G401 (cell line): Measurements from ENCODE around the gene FBP1. TPM values are rescaled to one million over a fixed set of nuclear protein-coding genes. Genes with fewer than 3 reads are reported as not detected.

Experiments used
- DNase-seq: peaks from one replicate; pipeline ENCODE4 v3.0.0-alpha.2; 2015; ENCODE audit warnings: low spot score
- in situ Hi-C: cut with HindIII; loops from 2 replicates; pipeline ENCODE4 v1.10.0; 2016; ENCODE audit warnings: low sequenced_read_pairs, mixed read lengths
- total RNA-seq: library from RNA; depleted of rRNA; stranded (reverse); fragments of >200 nt; shearing (Covaris generic); gene quantifications from 2 replicates; pipeline ENCODE4 v1.2.3, GENCODE V29; 2014

FBP1 gene
- total RNA-seq, 1 experiment from 2014 or later = 1.3 TPM

DNA sequence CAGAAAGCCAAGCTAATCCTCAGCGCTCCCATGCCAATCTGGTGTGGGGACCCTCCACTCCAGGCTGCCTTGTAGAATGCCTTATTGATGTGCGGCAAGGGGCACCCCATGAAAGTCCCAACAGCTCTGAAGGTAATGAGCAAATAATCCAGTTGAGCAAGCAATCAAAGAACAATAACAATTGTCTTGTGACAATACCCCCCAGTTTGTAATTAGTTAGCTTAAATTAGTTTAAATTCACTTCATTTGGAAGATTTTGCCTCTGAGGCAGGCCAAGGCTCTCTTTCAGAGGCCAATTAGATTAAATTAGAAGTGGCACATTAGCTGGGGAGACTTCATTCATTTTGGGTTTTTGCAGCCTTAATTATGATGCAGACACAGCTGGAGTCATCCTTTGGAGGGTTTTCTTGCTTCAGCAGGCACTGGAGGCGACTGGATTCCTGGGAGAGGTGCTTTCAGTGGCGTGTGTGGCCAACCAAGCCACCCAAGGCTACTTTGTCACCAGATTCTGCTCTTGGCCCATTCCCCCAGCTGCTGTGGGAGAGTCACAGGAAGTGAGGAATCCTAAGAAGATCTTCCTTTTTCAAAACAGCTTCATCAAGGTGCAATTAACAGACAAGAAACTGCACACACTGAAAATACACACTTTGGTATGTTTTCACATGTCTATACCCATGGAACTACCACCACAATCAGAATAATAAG, 17.9 kb upstream of the FBP1 start:
- DNase-seq = peak; percentile 51
- in situ Hi-C loops = no loop called here

GRCh38 chr9:94656200-94656599, 16.9 kb upstream of the FBP1 start:
- peak; percentile 41 for DNase-seq
- in situ Hi-C loops = no loop called here

GRCh38 chr9:94655739-94656138, 16.4 kb upstream of the FBP1 start:
- in situ Hi-C loops = no loop called here

GRCh38 chr9:94654165-94654894, 15.0 kb upstream of the FBP1 start:
- in situ Hi-C loops = no loop called here

More at GRCh38 chr9:94655739-94656138, 16.4 kb upstream of the FBP1 start:
- DNase-seq = no peak

GRCh38 chr9:94650949-94651348, 11.6 kb upstream of the FBP1 start:
- in situ Hi-C loops = no loop called here
- DNase-seq = no peak

More at GRCh38 chr9:94654165-94654894, 15.0 kb upstream of the FBP1 start:
- DNase-seq = no peak

- in situ Hi-C loops = no loop called here
These were observed 9.9 kb upstream of the FBP1 start for GRCh38 chr9:94649100-94649819.

GRCh38 chr9:94648185-94648584, 8.9 kb upstream of the FBP1 start:
- in situ Hi-C loops = no loop called here
- DNase-seq = no peak

More at GRCh38 chr9:94649100-94649819, 9.9 kb upstream of the FBP1 start:
- no peak for DNase-seq

DNA sequence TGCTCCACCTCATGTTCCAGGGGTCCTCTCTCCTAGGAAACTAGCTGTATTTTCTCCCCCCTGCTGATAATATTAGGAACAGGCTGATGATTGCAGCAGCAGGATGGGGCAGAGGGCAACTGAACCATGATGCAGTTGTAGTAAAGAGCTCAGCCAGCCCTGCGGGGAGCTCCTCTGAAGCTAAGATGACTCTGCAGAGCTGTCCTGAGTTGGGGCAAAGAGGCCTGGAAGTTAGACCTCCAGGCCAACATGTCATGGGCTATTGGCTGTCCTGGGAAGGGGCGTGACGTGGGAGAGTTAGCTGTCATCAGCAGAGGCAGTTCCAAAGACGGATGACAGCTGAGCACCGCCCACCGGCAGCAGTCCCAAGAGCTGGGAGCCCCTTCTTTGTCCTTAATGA, 6.6 kb upstream of the FBP1 start:
- in situ Hi-C loops = no loop called here
- DNase-seq = peak; percentile 56

DNA sequence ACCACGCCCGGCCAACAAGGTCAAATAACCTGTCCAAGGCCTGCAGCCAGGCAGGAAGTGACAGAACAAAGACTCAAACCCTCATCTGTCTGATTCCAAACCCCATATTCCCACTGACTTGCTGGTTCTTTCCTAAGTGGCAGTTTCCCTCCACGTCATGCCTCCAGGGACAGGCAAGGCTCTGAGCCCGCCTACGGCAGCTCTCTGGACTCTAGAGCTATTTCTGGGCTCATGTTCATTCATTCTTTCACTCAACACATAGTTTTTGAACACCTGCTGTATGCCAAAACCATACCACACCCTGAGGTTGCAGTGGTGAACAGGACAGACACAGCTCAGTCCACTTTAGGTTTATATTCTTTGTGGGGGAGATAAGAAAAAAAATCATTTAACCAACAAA, 5.2 kb upstream of the FBP1 start:
- in situ Hi-C loops = no loop called here

GRCh38 chr9:94643741-94644140, 4.4 kb upstream of the FBP1 start:
- DNase-seq = no peak
- in situ Hi-C loops = no loop called here

More for the DNA sequence above, 5.2 kb upstream of the FBP1 start:
- DNase-seq = no peak

DNA sequence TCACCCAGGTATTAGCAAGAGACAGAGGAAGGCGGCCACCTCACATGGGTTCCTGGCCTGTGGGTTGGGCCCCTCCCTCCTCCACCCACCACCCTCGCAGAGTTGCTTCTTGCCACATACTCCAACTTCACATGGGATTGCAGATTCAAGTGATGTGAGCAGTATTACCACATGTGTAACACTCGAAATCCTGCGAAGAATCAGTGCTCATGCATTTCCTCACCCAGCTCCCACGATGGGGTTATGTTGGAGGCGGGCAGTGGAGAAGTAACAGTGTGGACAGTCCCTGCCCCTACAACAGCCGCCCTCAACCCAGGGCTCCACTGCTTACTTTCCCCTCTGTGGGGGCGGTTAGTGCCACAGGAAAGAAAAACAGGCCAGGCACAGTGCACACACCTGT, 3.9 kb upstream of the FBP1 start:
- in situ Hi-C loops = no loop called here
- no peak for DNase-seq

- no peak for DNase-seq
These were observed 3.2 kb upstream of the FBP1 start for GRCh38 chr9:94642501-94642900.

DNA sequence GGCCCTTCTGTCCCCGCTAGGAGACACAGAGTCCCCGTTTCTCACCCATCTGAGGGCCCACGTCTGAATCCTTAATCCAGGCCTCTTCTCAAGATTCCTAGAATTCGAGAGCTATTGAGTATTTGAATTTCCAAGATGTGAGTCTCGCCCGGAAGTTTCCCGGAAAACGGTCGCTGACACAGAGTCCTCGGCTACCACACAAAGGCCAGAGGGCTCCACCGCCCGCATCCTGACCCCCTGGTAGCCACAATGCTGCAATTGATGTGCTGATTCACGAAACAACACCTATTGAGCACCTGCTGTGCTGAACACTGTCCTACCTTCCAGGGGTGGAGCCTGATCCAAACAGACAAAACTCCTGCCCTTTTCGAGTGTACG, 670 bp upstream of the FBP1 start:
- in situ Hi-C loops = no loop called here
- no peak for DNase-seq

More at GRCh38 chr9:94642501-94642900, 3.2 kb upstream of the FBP1 start:
- in situ Hi-C loops = no loop called here

- no peak for DNase-seq
- in situ Hi-C loops = no loop called here
These were observed 820 bp downstream of the FBP1 start for GRCh38 chr9:94638335-94639060.

- no peak for DNase-seq
- in situ Hi-C loops = no loop called here
These were observed 6.6 kb downstream of the FBP1 start for GRCh38 chr9:94632737-94633136.

GRCh38 chr9:94631599-94631998, 7.7 kb downstream of the FBP1 start:
- no peak for DNase-seq
- in situ Hi-C loops = no loop called here

DNA sequence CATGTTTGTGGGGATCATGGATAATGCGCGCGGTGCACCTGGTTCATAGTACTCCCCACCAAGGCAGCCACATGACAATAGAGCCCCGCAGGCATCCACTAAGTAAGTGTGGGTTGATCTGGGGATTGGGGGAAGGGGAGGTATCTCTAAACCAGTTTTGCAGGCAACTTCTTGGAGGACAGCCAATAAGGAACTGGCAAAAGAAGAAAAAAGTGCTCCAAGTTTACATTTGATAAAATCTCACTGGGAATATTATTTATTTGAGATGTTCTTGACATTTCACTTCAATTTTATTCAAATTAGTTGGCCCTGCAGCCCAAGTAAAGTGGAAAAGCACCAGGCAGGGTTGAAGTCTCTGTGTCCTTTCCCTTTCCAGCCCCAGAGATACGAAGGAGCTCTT, 8.5 kb downstream of the FBP1 start:
- no peak for DNase-seq
- in situ Hi-C loops = no loop called here

DNA sequence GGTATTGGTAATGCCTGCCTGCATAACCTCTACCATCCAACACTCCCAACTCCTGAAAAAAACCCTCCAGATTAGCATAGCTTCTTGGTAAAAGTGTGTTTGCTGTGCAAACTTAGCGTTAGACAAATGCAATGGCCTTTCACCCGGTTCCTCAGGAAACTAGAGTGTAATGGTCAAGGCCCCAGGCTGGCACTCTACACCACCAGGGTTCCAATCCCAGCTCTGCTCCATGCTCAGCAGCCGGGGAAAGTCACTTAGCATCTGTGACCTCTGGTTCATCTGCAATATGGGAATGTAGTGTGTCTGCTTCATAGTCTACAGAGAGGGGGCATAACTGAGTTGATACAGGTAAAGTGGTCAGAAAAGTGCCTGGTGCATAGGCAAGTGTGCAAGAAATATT, 9.0 kb downstream of the FBP1 start:
- no peak for DNase-seq
- in situ Hi-C loops = no loop called here

- DNase-seq = no peak
- in situ Hi-C loops = no loop called here
These were observed 12.0 kb downstream of the FBP1 start for GRCh38 chr9:94627287-94627686.
